Muscle of leg (tissue), 11 donors: ENCODE data around the gene IP6K3. TPM values are rescaled to one million over a fixed set of nuclear protein-coding genes. Genes with fewer than 3 reads are reported as not detected.

ENCODE experiments used
- DNase-seq: peaks from one replicate; pipeline ENCODE4 v3.0.0; 2013
- H3K27ac ChIP-seq: one replicate; pipeline ENCODE4 v1.5.1; 2013; ENCODE audit warnings: mild to moderate bottlenecking, low read length, control low read depth
- H3K27me3 ChIP-seq: one replicate; pipeline ENCODE4 v1.6.1; 2013; ENCODE audit warnings: low read length; ENCODE audit not compliant: control insufficient read depth, insufficient read depth
- H3K36me3 ChIP-seq: one replicate; pipeline ENCODE4 v1.6.1; 2013; ENCODE audit warnings: low read length; ENCODE audit not compliant: control insufficient read depth, insufficient read depth
- H3K4me1 ChIP-seq: one replicate; pipeline ENCODE4 v1.6.1; 2013; ENCODE audit warnings: low read length; ENCODE audit not compliant: control insufficient read depth, insufficient read depth
- H3K4me3 ChIP-seq: one replicate; pipeline ENCODE4 v1.5.1; 2013; ENCODE audit warnings: low read length, control low read depth
- H3K9me3 ChIP-seq: replicated peaks from 2 replicates; pipeline ENCODE4 v1.6.1; 2013; ENCODE audit warnings: low read depth, low read length; ENCODE audit not compliant: control insufficient read depth
- WGBS: methylation state at CpG from one replicate; pipeline ENCODE4 v1.1.5; 2013; ENCODE audit warnings: missing lambda C conversion rate; ENCODE audit not compliant: insufficient coverage; 5-methylcytosine and 5-hydroxymethylcytosine counted together
- polyA plus RNA-seq, 8 donors: library from polyadenylated mRNA; unstranded; fragments of 120-200 nt; gene quantifications; one replicate each; pipeline versions ENCODE4 v1.2.1 to v1.2.3, GENCODE V29; 2013; ENCODE audit warnings: inconsistent platforms in 1 of 8, low replicate concordance in 1 of 8; ENCODE audit not compliant: insufficient read length in 8 of 8, insufficient read depth in 1 of 8
- total RNA-seq: library from RNA; stranded (reverse); fragments of 120-200 nt; gene quantifications from one replicate; pipeline ENCODE4 v1.2.4, GENCODE V29; 2013

Gene IP6K3
- total and polyA plus RNA-seq, 9 donors: 14.2 to 28.1 (median 22.4) TPM

GRCh38 chr6:33733709-33734007 is 13.0 kb downstream of the IP6K3 start:
- DNase-seq: no peak
- Histone ChIP-seq H3K27me3 (no peaks in the 10 kb centered on the region), H3K36me3 (peaks cover 50% of the 10 kb centered on the region), H3K27ac (no peak overlapping the region), H3K9me3 (no peaks in the 10 kb centered on the region), H3K4me3 (no peak overlapping the region), H3K4me1 (peaks cover 14% of the 10 kb centered on the region)
- WGBS: 57% methylated on average over 5 of the region's 8 CpGs

- Histone ChIP-seq H3K9me3 (no peaks in the 10 kb centered on the region), H3K4me3 (no peak overlapping the region), H3K27ac (no peak overlapping the region), H3K4me1 (peaks cover 12% of the 10 kb centered on the region), H3K27me3 (no peaks in the 10 kb centered on the region), H3K36me3 (peaks cover 52% of the 10 kb centered on the region)
- no peak for DNase-seq
- 74% methylated on average over 7 of the region's 13 CpGs for WGBS
These were observed 13.6 kb downstream of the IP6K3 start for GRCh38 chr6:33732817-33733708.

GRCh38 chr6:33732385-33732784 is 14.3 kb downstream of the IP6K3 start:
- H3K36me3 ChIP-seq: peaks cover 58% of the 10 kb centered on the region
- no peaks in the 10 kb centered on the region for H3K9me3 ChIP-seq
- no peaks in the 10 kb centered on the region for H3K27me3 ChIP-seq
- no peak overlapping the region for H3K27ac ChIP-seq
- H3K4me1 ChIP-seq: peaks cover 7% of the 10 kb centered on the region
- no peak overlapping the region for H3K4me3 ChIP-seq
- DNase-seq: no peak
- 81% methylated on average over 2 of the region's 6 CpGs for WGBS

- Histone ChIP-seq H3K4me1 (peaks cover 2% of the 10 kb centered on the region), H3K27me3 (no peaks in the 10 kb centered on the region), H3K36me3 (peaks cover 56% of the 10 kb centered on the region), H3K27ac (no peak overlapping the region), H3K4me3 (no peak overlapping the region), H3K9me3 (no peaks in the 10 kb centered on the region)
- WGBS: 77% methylated on average over 6 of the region's 9 CpGs
- no peak for DNase-seq
These were observed 14.9 kb downstream of the IP6K3 start for GRCh38 chr6:33731751-33732282.

GRCh38 chr6:33731035-33731434 is 15.7 kb downstream of the IP6K3 start:
- no peak overlapping the region for H3K4me3 ChIP-seq
- 55% methylated on average over 6 of the region's 7 CpGs for WGBS

GRCh38 chr6:33730611-33731010 is 16.1 kb downstream of the IP6K3 start:
- H3K27ac ChIP-seq: no peak overlapping the region
- H3K9me3 ChIP-seq: no peaks in the 10 kb centered on the region
- no peaks in the 10 kb centered on the region for H3K27me3 ChIP-seq
- H3K4me3 ChIP-seq: no peak overlapping the region
- H3K4me1 ChIP-seq: no peaks in the 10 kb centered on the region
- DNase-seq: no peak
- peaks cover 58% of the 10 kb centered on the region for H3K36me3 ChIP-seq
- 38% methylated on average over 3 of the region's 10 CpGs for WGBS

More at GRCh38 chr6:33731035-33731434, 15.7 kb downstream of the IP6K3 start:
- no peaks in the 10 kb centered on the region for H3K9me3 ChIP-seq
- H3K27ac ChIP-seq: no peak overlapping the region
- H3K36me3 ChIP-seq: peaks cover 56% of the 10 kb centered on the region
- H3K4me1 ChIP-seq: no peaks in the 10 kb centered on the region
- DNase-seq: no peak
- no peaks in the 10 kb centered on the region for H3K27me3 ChIP-seq

- Histone ChIP-seq H3K4me3 (no peak overlapping the region), H3K9me3 (no peaks in the 10 kb centered on the region), H3K36me3 (peaks cover 52% of the 10 kb centered on the region), H3K27me3 (peaks cover 5% of the 10 kb centered on the region), H3K4me1 (no peaks in the 10 kb centered on the region), H3K27ac (no peak overlapping the region)
- 77% methylated on average over 2 of the region's 6 CpGs for WGBS
- DNase-seq: no peak
These were observed 17.6 kb downstream of the IP6K3 start for GRCh38 chr6:33729059-33729458.

- DNase-seq: no peak
- 88% methylated on average over 10 of the region's 11 CpGs for WGBS
- Histone ChIP-seq H3K36me3 (peaks cover 49% of the 10 kb centered on the region), H3K4me1 (no peaks in the 10 kb centered on the region), H3K27me3 (peaks cover 7% of the 10 kb centered on the region), H3K4me3 (no peak overlapping the region), H3K9me3 (no peaks in the 10 kb centered on the region), H3K27ac (no peak overlapping the region)
These were observed 18.3 kb downstream of the IP6K3 start for GRCh38 chr6:33728438-33728837.

- no peak overlapping the region for H3K4me3 ChIP-seq
These were observed 18.8 kb downstream of the IP6K3 start for GRCh38 chr6:33727932-33728331.

GRCh38 chr6:33727126-33727525 is 19.6 kb downstream of the IP6K3 start:
- H3K36me3 ChIP-seq: peaks cover 43% of the 10 kb centered on the region
- DNase-seq: no peak
- H3K9me3 ChIP-seq: no peaks in the 10 kb centered on the region
- WGBS: 82% methylated on average over 4 of the region's 7 CpGs
- H3K4me3 ChIP-seq: no peak overlapping the region
- H3K4me1 ChIP-seq: no peaks in the 10 kb centered on the region
- no peak overlapping the region for H3K27ac ChIP-seq
- peaks cover 13% of the 10 kb centered on the region for H3K27me3 ChIP-seq

More at GRCh38 chr6:33727932-33728331, 18.8 kb downstream of the IP6K3 start:
- Histone ChIP-seq H3K27ac (no peak overlapping the region), H3K36me3 (peaks cover 44% of the 10 kb centered on the region), H3K27me3 (peaks cover 7% of the 10 kb centered on the region), H3K9me3 (no peaks in the 10 kb centered on the region), H3K4me1 (no peaks in the 10 kb centered on the region)
- 90% methylated on average over 10 of the region's 11 CpGs for WGBS
- DNase-seq: no peak
